ENCODE measurements around the gene XKR3.
"Not testable (repeated sequence)": the region's sequence is repeated elsewhere in the genome, so short reads cannot be mapped to it uniquely, and the experiment has no call there.

XKR3 gene

DNA sequence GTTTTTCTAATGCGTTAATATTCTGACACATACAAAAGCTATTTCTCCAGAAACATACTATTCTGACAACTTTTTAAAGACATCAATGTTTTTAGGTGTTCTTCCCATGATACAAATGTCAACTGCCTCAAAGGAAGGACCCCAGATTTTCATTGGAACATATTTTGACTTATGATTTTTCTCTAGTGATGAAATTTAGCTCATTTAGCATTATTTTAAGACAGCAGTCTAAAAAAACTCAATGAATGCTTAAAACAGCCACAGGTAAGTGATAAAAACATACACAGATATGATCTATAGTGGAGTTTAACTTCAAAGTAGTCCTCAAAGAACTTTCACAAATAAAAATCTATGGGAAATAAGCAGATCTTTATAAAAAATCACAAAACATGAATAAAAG is 24.9 kb downstream of the XKR3 start:
- CTCF ChIA-PET = no interaction called here
- TF ChIP-seq, protein P1, sequence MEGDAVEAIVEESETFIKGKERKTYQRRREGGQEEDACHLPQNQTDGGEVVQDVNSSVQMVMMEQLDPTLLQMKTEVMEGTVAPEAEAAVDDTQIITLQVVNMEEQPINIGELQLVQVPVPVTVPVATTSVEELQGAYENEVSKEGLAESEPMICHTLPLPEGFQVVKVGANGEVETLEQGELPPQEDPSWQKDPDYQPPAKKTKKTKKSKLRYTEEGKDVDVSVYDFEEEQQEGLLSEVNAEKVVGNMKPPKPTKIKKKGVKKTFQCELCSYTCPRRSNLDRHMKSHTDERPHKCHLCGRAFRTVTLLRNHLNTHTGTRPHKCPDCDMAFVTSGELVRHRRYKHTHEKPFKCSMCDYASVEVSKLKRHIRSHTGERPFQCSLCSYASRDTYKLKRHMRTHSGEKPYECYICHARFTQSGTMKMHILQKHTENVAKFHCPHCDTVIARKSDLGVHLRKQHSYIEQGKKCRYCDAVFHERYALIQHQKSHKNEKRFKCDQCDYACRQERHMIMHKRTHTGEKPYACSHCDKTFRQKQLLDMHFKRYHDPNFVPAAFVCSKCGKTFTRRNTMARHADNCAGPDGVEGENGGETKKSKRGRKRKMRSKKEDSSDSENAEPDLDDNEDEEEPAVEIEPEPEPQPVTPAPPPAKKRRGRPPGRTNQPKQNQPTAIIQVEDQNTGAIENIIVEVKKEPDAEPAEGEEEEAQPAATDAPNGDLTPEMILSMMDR (IDR thresholded peaks at IDR 0.05; ENCODE audit: control extremely low read depth, extremely low read depth, low read depth, missing control alignments) = no peak

DNA sequence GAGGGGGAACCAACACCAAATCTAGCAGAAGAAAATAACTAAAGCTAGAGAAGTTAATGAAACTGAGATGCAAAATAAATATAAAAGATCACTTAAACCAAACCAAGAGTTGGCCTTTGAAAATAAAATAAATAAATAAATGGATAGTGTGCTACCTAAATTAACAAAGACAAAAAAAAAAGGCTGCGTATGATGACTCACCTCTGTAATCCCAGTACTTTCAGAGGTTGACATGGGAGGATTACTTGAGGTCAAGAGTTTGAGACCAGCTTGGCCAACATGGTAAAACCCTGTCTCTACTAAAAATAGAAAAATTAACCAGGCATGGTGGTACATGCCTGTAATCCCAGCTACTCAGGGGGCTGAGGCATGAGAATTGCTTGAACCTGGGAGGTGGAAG is 29.7 kb downstream of the XKR3 start:
- POLR2A ChIA-PET; DNase-seq (ENCODE audit: extremely low spot score); CTCF ChIA-PET: not testable (repeated sequence)

More for the DNA sequence above, 24.9 kb downstream of the XKR3 start:
- no peak for DNase-seq (ENCODE audit: extremely low spot score)
- POLR2A ChIA-PET = no interaction called here

DNA sequence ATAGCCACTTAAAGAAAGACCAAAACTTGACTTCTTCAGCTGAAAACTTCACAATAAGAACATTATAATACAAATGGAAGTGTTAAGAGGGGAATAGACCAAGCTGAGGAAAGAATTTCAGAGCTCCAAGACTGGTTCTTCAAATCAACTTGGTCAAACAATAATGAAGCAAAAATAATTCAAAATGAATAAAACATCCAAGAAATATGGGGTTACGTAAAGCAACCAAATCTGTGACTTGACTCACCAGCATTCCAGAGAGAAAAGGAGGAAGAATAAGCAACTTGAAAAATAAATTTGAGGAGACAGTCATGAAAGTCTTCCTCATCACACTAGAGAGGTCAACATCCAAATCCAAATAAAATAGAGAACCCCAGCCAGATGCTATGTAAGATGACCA is 31.4 kb downstream of the XKR3 start:
- no peak for DNase-seq (ENCODE audit: extremely low spot score)
- TF ChIP-seq, protein P1 (IDR thresholded peaks at IDR 0.05; ENCODE audit: control extremely low read depth, extremely low read depth, low read depth, missing control alignments) = no peak
- CTCF ChIA-PET = no interaction called here
- POLR2A ChIA-PET = no interaction called here

DNA sequence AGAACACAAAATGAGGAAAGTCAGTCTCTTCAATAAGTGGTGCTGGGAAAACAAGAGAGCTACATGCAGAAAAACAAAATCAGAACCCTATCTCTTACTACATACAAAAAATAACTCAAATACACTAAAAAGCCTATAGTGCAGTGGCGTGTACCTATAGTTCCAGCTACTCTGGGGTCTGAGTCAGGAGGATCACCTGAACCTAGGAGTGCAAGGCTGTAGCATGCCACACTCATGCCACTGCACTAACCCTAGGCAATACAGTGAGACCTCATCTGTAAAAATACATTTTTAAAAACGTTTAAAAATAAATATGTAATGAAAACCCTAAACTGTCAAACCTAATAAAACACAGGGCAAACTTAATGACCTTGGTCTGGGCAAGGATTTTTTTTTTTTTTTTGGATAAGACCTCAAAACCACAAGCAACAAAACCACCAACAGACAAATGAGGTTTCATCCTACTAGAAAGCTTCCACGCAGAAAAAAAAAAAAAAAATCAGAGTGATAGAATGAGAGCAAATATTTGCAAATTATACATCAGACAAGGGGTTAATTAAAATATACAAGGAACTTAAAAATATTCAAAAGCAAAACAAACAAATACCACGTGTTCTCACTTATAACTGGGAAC is 35.2 kb downstream of the XKR3 start:
- ChIA-PET POLR2A (no interaction called here), CTCF (no interaction called here)
- TF ChIP-seq, protein P1 (IDR thresholded peaks at IDR 0.05; ENCODE audit: control extremely low read depth, extremely low read depth, low read depth, missing control alignments) = no peak
- DNase-seq (ENCODE audit: extremely low spot score) = no peak

DNA sequence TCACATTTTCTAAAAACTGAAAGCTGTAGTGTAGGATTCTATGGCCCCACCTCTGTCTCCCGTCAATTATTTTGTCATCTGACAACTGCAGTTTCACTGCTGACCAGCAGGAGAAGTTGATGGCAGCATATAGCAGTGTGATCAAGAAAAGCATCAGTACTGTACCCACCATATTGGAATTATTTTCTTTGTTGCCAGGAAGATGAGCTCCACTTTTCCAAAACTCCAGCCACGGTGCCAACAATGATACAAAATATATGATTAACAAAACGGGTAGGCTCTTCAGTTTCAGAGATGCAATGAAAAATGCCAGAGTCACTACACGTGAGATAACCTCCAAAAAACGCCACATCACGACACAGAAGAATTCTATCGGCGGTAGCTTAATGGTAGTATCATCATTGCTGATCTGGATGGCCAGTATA is 41.3 kb downstream of the XKR3 start:
- TF ChIP-seq, protein P1 (IDR thresholded peaks at IDR 0.05; ENCODE audit: control extremely low read depth, extremely low read depth, low read depth, missing control alignments) = peak; percentile 3
- POLR2A ChIA-PET = no interaction called here
- CTCF ChIA-PET = interaction anchor here (1.2 kb wide), 1 partner anchor 24 kb away, joined by 4 read pairs; no protein-coding TSS in a partner anchor
- no peak for DNase-seq (ENCODE audit: extremely low spot score)

DNA sequence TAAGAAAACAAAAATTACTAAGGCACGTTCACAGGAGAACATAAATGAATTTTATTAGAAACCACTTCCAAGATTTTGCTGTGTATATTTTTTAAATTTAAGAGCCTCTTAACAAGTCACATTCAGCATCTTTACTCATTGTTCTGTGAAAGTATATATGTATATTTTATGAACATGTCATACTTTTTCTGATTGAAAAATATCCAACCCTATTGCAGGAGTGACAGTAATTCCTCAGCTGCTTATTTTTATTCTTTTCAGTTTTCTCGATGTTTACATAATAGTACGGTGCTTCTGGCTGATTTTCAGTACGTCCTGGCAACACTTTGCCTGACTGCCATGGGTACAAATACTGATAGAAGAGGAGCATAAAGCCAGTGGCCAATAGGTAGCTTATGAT is 41.8 kb downstream of the XKR3 start:
- CTCF ChIA-PET = interaction anchor here (1.2 kb wide), 1 partner anchor 25 kb away, joined by 4 read pairs; no protein-coding TSS in a partner anchor
- DNase-seq (ENCODE audit: extremely low spot score) = no peak
- TF ChIP-seq, protein P1 (IDR thresholded peaks at IDR 0.05; ENCODE audit: control extremely low read depth, extremely low read depth, low read depth, missing control alignments) = no peak
- POLR2A ChIA-PET = no interaction called here

DNA sequence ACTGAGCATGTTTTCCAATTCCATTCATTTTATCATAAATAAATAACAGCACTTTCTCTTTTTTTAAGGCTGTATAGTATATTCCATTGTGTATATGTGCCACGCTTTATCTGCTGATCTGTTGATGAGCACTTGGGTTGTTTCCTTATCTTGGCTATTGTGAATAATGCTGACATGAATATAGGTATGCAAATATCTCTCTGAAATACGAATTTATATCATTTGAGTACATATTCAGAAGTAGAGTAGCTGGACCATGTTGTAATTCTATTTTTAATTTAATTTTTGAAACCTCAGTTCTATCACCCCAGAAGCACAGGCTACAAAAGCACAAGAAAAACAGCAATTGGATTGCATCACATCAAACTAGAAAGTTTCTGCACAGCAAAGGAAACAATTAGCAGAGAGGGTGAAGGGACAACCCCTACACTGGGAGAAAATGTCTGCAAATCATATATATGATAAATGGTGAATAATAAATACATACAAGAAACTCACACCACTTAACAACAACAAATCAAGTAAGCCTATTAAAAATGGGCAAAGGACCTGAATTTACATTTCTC is 43.4 kb downstream of the XKR3 start:
- DNase-seq (ENCODE audit: extremely low spot score) = no peak
- TF ChIP-seq, protein P1 (IDR thresholded peaks at IDR 0.05; ENCODE audit: control extremely low read depth, extremely low read depth, low read depth, missing control alignments) = no peak
- POLR2A ChIA-PET = no interaction called here

More for the DNA sequence above, 43.4 kb downstream of the XKR3 start:
- CTCF ChIA-PET = no interaction called here

All from GM10248 (cell line).